Activated CD8-positive, alpha-beta memory T cell treated with anti-CD3 and anti-CD28 coated beads for 48 hours (primary cell): Measurements from ENCODE around the gene TTC29.

Source experiments
- DNase-seq, 3 experiments: peaks; one replicate each; pipeline ENCODE4 v3.0.0-alpha.2; 2020; ENCODE audit warnings: low read depth in 2 of 3, low spot score in 2 of 3

Gene TTC29

GRCh38 chr4:146945556-146946374, at the start of gene TTC29:
TTC29 (minus strand) TSS chr4:146945864; CDS start chr4:146939895, 5,969 bp downstream.
- peak; percentile 55 to 65 (median 64) for DNase-seq

- DNase-seq: no peak
Measured at GRCh38 chr4:146981651-146982050, 36.0 kb upstream of the TTC29 start.

GRCh38 chr4:146978641-146979040, 33.0 kb upstream of the TTC29 start:
- no peak for DNase-seq

- DNase-seq: no peak
Measured at GRCh38 chr4:146976145-146976544, 30.5 kb upstream of the TTC29 start.

GRCh38 chr4:146975527-146975926, 29.9 kb upstream of the TTC29 start:
- no peak for DNase-seq

- no peak for DNase-seq
Measured at GRCh38 chr4:146975036-146975435, 29.4 kb upstream of the TTC29 start.

GRCh38 chr4:146972036-146972435, 26.4 kb upstream of the TTC29 start:
- no peak for DNase-seq

GRCh38 chr4:146969126-146969525, 23.5 kb upstream of the TTC29 start:
- DNase-seq: no peak

GRCh38 chr4:146960634-146961033, 15.0 kb upstream of the TTC29 start:
- no peak for DNase-seq

- no peak for DNase-seq
Measured at GRCh38 chr4:146959692-146960091, 14.0 kb upstream of the TTC29 start.

- DNase-seq: no peak
Measured at GRCh38 chr4:146957237-146957636, 11.6 kb upstream of the TTC29 start.

- no peak for DNase-seq
Measured at GRCh38 chr4:146952896-146953295, 7.2 kb upstream of the TTC29 start.

- DNase-seq: no peak
Measured at GRCh38 chr4:146949559-146949958, 3.9 kb upstream of the TTC29 start.

- no peak for DNase-seq
Measured at GRCh38 chr4:146943691-146944375, 1.8 kb downstream of the TTC29 start.

GRCh38 chr4:146932116-146932515, 13.5 kb downstream of the TTC29 start:
- no peak for DNase-seq

- no peak for DNase-seq
Measured at GRCh38 chr4:146930673-146931072, 15.0 kb downstream of the TTC29 start.

GRCh38 chr4:146927695-146928094, 18.0 kb downstream of the TTC29 start:
- DNase-seq: no peak

- no peak for DNase-seq
Measured at GRCh38 chr4:146916479-146917076, 29.1 kb downstream of the TTC29 start.

- no peak for DNase-seq
Measured at GRCh38 chr4:146915132-146915531, 30.5 kb downstream of the TTC29 start.

- DNase-seq: no peak
Measured at GRCh38 chr4:146900295-146900694, 45.4 kb downstream of the TTC29 start.

- DNase-seq: no peak
Measured at GRCh38 chr4:146890301-146890700, 55.4 kb downstream of the TTC29 start.

- DNase-seq: no peak
Measured at GRCh38 chr4:146883070-146883469, 62.6 kb downstream of the TTC29 start.
